ENCODE data around the gene PRICKLE1.

The PRICKLE1 gene

DNA sequence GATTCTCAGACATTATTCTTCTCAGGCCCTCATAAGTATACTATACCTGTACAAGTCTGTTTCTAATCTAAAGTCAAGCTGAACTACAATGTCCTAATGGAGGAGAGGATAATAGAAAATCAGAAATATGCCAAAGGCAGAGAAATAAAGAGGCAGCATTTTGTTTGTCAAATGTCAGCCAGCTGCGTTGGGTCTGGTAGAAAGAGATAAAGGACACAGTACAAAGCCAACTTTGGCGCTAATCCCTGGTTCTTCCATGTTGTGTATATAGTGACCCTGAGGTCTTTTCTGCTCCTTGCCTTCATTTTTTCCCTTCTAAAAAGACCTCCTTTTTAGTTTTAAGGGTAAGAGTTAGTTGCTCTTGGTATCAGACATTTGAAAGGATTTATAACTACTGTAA, 103.1 kb downstream of the PRICKLE1 start:
- DNase-seq, result no peak

DNA sequence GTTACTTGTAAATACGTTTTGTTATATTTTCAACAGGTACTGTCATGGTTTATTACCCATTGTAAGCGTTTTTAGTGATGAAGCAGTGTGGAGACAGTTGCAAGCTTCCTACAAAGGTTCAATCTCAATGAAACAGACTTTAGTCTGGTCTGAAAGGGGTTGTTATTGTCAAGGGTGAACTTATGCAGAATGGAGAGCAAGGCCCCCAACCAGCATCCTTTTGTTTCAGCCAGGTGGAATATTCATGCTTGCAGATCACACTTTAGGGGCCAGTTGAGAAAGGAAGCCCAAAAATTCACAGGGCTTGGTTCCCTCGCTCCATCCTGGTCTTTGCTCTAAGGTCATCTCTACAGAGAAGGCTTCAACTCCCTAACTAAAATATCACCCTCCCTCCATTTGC, 103.7 kb downstream of the PRICKLE1 start:
- DNase-seq, result no peak

DNA sequence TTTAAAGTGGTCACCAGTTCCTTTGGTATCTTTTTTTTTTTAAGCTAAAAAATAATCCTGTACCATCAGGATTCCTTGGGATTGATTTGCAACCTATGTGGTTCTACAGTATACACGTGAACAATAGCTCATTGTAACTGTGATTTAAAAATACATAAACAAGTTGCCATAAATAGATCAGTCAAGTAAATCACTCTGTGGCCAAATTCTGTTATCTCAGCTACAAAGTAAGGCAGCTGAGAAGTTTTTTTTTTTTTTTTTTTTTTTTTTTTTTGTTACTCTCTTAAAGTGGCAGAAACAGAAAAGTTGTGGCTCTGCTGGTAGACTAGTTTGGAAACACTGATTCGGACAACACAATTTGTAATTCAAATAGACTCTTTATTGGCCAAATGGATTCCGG, 104.5 kb downstream of the PRICKLE1 start:
- no peak for DNase-seq

DNA sequence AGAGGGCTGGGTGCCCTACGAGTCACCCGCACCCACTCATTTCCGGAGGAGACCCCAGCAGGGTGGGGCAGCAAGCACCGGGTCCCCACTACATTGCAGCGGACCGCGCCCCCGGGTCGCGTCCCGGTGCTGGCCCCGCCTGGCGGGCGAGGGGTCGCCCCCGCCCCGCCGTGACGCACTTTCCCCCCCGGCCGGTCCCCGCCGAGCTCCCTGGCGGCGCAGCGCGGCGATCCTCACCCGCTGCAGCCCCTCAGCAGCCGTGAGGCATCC, 106.1 kb downstream of the PRICKLE1 start:
- no peak for DNase-seq

DNA sequence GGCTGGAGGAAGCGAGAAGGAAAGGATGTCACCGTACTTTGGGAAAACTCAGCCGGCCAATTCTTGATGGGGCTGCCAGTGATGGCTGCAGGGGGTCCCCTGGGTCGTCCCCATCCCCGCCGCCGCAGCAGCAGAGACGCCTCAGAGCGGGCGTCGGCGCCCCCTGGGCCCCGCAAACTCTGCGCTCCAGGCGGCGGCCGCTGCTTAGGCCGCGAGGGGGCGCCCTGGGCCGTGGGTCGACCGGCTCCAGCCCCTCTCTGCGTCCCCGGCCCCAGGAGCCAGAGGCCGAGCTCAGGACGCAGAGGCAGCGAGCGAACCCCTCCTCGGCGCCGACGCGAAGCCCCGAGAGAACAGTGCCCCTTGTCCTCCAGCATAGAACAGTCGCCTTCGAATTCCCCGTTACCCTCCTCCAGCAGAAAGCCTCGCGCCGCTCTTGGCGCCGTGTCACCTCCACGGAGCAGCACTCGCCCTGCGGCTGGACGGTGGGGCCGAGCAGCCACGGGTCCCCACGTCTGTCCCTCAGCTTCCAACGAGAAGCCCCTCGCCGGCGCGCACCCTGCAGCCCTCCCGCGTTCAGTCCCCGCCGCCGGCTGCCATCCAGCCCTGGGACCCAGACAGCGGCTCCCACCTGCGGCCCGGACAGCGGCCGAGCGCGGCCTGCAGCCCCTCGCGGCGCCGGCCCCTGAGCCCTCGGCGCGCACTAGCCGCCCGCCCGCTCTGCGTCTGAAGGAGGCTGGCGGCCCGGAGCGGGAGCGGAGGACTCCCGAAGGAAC, 106.6 kb downstream of the PRICKLE1 start:
- DNase-seq, result no peak

DNA sequence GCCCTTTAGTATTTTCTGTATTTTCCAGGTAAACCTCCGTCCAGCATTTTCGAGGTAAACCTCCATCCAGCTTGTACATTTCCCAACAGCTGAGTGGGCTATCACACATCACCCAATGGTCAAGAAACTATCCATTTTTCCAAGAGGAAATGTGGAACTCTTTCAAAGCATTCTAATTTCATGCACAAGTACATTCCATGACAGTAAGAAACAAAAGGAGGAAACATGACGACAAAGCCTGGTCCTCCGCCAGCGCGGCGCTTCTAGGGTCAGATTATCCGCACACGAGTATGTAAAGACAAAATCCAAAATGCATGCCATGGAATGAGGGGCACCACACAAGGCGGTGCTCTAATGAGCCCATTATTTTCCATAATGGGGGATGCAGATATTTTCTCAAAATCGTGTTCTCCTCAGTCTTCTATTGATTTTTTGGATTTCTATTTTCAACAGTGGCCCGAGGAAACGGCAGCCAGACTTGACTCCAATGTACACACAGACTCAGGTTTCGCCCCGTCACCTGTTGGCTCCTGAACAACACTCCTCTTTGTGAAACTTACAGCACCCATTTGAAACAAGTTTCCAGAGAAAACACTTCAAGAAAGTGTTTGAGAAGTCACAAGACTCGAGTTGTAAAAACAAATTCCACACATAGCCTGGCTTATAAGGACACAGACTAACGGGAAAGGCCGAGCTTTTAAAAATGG, 107.4 kb downstream of the PRICKLE1 start:
- DNase-seq, result no peak

DNA sequence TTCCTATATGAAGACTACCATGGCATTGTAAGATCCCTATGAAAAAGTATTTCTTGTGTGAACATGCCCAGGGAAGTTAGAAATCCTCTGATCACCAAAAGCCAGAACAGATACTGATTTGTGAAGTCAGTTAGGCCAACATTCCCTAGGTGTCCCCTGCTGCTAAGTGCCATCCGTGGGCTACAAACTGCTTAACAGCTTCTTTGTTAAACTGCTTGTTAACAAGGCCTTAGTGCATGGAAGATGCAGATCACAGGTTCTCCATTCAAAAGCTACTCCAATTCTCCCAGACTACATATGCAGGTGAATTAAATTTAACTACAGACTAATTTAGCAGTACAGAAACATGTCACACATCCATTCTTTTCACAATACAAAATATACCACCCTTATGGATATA, 108.2 kb downstream of the PRICKLE1 start:
- DNase-seq, result no peak

DNA sequence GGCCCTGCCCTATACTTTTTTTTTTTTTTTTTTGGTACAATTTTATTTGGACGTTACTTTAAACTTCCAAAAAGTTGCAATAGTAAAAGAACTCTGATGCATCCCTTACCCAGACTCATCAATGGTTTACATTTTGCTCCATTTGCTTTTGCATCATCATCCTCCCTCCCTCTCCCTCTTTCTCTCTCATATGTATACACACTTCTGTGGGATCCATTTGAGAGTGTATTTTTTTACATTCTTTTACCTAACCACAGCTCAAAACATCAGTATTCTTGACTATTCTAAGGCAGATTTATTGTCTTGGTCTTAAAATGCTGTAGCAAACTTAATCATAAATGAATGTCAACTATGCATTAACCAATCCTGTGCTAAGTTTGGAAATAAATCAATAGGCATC, 111.6 kb downstream of the PRICKLE1 start:
- DNase-seq, result no peak

DNA sequence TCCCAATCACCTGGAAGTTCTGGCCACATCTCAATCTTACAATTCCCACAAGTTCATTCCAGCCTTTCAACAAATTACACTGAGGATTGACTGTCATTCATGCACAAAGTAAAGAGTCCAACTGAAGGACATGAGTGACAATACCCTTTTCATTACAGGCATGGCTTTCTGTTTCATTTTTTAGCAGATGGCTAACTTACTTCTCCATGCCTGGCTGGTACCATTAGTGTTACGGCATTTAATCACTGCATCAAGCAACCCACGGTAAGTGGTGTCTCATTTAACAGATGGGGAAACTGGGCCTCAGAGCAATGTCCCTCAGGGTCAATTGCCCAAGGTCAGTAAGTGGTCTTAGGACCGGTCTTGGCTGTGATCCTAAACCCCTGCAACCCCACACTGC, 114.4 kb downstream of the PRICKLE1 start:
- DNase-seq, result no peak

DNA sequence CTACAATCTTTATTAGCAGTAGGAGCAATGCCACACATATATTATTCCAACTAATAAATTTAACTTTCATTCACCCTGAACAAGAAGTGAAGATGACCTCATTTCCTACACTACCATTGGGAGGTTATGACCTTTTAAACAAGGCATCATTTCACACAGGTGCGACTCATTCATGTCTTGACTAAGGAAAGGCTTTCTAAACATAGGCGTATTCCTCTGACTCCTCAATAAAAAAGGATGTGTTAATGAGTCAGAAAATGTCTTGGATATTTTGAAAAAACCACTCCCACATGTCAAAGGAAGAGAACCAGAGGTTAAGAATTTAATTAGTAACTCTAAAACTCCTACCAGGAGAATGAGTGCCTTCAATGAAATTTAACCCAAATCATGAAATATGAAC, 115.2 kb downstream of the PRICKLE1 start:
- no peak for DNase-seq

DNA sequence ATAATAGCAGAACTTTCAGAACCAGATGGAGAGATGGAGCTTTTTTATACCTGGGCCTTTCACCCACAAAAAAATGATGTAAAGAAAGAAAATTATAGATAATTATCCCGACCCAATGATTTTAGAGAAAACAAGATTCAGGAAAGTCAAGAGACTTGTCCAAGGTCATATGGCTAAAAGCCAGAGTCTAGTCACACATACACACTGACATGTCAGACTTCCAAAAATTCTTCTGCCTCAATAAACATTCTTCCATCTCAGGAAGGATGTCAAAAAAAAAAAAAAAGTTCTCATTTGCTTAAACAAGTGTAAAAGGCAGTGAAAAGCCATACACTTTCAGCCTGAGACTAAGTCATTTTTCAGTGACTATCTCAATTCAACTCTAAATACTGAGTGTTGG, 116.0 kb downstream of the PRICKLE1 start:
- no peak for DNase-seq

DNA sequence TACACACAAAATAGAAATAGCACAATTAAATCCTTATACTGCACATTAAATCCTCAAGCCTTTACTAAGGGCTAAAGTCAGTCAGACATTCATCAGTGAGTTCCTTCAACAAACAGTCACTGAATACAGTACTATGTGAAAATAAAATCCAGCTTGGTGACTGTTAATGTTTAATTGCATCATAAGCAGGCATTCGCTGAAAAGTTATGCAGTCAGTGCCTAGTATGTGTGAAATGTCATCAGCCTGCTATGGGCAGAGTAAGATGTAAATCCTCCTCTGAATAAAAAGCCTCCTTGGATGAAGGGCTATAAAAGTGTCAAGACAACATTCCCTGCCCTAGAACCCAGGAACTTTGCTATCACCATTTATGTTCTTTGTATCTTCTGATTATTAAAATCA, 116.4 kb downstream of the PRICKLE1 start:
- DNase-seq, result no peak

DNA sequence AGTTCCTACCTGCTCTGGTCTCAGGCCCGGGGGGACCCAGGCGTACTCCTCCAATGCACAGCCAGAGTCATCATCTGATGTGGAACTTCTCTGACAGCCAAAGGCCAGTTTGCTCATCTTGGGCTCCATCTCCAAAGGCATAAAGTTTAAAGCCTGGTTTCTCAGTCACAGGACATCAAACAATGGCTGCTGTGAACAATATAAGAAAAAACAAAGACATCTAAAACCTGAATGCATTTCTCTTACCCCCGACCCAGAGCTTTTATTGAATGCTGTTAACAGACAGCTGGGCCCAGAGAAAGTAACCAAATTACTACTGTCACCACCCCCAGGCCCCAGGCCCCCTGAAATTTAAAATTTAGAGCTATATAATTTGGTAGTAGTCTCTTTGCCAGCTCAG, 117.2 kb downstream of the PRICKLE1 start:
- no peak for DNase-seq

DNA sequence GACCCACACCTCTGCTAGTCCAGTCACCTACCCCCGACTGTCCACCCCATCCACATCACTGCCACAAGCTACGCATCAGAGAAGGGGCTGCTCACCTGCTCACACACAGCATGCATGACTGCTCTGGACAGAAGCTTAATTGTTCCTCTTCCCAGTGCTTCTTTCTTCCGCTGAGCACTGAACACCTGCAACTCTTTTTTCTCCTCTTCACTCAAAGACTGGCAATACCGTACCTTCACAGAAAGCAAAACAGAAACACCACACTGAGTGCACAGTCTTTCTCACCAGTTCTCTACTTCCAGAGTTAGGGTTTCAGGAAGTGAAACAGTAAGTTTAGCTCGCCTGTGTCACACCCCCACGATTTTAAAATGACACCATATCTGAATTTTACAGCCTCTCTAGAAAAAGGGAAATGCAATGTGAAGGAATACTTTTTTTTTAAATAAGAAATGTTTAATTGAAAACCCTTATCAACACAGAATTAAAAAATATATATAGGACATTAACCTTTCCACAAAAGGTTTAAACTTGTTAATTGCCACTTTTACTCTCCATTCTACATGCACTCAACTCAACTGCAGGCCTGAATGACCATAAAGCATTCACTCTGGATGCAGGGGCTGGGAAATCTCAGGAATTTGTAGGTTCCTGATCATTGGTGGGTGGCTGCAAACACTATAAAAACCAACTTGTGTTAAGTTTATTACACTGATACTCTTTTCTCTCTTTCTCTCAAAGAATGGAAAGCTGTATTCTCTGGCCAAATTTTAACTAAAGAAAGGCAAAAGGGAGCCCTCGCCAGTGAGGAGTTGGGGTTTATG, 120.0 kb downstream of the PRICKLE1 start:
- DNase-seq, result no peak

DNA sequence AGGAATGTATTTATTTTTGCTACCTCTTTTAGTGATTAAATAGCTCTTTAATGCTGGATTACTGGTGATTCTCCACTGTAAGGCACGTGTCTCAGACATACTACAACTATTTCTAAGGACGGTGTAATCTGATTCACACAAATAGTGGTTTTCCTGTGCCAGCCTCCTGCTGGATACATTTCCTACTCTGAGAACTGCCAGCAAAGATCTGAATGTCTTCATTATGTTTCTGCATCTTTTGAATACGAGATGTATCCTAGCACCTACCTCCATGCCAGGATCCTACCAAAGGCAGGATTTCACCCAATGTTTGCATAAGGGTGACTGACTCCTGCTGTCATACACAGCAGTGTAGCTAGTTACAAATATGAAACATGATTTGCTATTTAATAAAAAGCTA, 120.6 kb downstream of the PRICKLE1 start:
- DNase-seq, result no peak

DNA sequence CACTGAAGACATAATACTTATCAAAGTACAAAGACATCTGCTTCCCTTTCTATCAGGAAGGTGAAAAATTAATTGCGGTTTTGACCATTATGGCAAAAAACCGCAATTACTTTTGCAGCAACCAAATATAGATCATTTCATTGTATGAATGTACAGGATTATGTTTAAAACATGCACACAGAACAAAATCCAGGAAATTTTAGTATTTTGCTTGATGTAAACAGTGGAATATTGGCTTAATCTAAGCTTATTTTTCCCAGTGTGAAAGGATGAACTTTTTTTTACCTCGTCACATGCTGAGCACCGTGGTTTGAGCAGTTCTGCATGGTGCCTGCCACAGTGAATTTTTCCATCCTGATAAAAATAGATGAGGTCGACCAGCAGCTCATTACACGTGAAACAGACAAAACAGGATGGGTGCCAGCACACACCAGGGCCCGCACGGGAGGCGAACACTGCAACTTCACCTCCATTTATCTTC, 121.2 kb downstream of the PRICKLE1 start:
- DNase-seq, result no peak

DNA sequence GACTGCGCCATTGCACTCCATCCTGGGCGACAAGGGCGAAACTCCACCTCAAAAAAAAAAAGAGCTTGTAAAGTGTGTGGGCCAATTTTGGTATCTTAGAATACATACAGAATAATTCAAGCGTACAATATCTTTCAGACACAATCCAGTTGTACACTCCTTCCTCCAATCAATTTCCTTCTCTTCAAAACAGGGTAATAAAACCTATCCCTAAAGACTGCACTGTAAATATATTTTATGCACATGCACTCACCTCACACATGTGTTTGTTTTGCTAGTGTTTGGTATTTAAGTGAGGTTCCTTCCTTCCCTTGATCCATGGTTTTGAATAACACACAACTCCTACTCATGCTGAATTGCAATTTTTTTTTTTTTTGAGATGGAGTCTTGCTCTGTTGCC, 125.9 kb downstream of the PRICKLE1 start:
- DNase-seq, result no peak

DNA sequence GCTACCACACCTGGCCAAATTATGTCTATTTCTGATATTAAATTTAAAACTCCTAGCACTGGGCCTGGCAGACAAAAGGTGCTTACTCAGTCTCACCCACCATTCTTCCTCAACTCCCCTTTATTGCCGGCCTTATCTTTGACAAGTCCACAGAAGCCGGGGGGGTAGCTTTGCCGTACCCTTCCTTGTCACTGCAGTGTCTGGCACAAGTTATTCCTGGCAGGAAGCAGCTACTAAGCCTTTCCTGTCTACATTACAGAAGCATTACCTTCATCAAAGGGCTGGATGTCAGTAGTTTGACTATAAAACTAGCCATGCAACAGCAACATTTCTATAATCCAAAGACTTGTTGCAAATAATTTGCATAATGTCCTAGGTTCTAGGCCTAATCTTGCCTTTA, 127.1 kb downstream of the PRICKLE1 start:
- no peak for DNase-seq

DNA sequence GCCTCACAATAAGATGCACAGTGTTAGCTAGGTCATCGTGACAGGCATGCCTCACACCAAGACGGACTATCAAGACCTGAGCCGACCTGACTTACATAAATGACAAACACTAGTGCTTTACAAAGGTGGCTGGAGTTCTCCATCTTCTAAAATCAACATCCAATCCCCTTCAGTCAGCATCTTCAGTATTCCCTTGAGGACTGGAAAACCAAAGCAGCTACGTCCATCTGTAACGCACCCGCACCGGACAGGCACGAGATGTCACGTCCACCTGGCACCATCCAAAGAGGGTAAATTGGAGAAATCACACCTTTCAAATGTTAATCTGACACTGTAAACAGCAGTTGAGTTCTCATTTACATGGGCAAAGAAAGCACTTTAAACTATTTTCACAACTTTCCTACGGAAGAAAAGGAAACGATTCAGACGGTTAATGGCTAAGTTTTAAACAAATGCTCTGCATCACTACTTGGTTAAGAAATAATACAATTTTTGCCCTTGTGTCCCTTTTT, 130.2 kb downstream of the PRICKLE1 start:
- no peak for DNase-seq

DNA sequence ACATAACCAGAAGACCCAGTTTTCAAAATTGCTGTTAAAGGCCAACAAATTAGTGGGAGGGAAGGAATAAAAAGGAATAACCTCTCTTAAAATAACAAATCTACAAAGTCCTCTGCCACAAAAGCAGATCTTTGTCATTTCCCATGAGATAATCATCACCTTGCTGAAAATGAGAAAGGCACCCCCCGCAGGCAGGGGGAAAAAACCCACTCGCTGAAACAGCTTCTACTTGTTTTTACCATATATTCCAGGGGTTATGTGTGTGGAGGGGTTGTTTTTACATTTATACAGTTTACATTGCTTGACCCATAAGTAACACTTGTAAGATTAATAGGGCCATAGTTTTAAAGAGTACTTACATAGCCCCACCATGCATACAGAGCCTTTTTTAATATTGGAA, 131.0 kb downstream of the PRICKLE1 start:
- DNase-seq, result no peak

DNA sequence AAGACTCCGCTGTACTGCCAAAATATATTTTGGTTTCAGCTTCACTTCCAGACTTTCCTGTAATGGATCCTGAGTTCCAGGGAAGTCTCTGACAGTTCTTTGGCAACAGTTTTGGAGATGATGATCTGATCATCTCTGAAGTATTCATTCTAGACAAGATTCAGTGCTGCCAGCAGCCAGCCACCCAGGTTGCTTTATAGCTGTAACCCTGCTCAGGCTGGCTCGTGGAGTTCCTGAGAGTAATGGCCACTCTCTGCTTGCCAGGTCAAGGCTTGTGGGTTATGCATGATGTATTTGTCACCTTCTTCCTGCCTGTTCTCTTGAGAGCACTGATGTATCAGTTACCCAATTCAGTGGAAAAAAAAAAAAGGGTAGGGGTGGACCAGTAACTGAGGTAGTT, 139.3 kb downstream of the PRICKLE1 start:
- DNase-seq, result no peak

DNA sequence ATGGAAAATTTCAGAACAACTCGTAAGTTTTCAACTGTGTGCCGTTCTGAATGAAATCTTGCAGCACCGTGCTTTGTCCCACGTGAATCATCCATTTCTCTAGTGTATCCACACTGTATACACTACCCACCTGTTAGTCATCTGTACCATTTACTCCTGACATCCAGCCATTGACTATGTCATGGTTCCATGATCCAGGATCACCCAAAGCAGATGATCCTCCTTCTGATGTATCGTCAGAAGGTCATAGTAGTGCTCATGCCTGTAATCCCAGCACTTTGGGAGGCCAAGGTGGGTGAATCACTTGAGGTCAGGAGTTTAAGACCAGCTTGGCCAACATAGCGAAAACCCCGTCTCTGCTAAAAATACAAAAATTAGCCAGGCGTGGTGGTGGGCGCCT, 140.7 kb downstream of the PRICKLE1 start:
- DNase-seq, result no peak

DNA sequence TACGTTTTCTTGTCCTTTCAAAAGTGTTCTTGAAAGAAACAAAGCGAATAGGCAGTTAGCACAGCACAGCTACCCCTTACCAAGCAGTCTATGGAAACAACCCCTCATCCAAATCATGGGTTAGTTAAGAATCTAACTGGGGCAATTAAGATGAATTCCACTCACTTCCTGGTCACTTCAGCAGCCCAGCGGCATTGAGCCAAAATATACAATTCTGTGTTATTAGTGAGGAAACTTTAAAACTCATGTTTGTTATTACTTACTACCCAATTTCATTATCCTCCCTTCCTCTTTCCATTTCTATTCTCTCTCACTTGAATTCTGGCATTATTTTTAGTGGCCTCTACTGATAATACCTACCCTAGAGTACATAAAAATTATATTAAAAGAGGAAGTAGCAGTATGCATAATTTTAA, 142.2 kb downstream of the PRICKLE1 start:
- no peak for DNase-seq

DNA sequence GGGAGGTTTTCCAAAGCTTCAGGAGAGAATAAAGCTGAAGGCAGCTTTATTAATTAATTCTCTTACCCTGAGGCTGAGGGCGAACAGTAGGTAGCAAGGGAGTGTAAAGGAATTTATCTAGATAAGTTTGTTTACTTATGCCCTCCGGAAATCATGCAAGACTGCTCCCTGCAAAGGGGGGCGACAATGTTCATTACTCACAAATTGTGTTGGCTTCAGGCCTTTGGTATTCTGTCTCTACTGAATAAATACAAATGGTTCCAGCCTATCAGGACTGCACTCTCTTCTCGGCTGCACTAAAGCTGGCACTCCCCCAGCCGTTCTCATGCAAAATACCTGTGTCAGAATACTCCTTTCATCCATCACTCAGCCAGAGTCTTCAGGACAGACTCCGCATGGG, 142.8 kb downstream of the PRICKLE1 start:
- DNase-seq, result no peak

Measured in cortex of kidney (tissue), 1 donor.